ENCODE measurements around the gene CLDN16.

GRCh38 chr3:190430906-190431305, 42.9 kb downstream of the CLDN16 start:
- TF ChIP-seq, protein P1, sequence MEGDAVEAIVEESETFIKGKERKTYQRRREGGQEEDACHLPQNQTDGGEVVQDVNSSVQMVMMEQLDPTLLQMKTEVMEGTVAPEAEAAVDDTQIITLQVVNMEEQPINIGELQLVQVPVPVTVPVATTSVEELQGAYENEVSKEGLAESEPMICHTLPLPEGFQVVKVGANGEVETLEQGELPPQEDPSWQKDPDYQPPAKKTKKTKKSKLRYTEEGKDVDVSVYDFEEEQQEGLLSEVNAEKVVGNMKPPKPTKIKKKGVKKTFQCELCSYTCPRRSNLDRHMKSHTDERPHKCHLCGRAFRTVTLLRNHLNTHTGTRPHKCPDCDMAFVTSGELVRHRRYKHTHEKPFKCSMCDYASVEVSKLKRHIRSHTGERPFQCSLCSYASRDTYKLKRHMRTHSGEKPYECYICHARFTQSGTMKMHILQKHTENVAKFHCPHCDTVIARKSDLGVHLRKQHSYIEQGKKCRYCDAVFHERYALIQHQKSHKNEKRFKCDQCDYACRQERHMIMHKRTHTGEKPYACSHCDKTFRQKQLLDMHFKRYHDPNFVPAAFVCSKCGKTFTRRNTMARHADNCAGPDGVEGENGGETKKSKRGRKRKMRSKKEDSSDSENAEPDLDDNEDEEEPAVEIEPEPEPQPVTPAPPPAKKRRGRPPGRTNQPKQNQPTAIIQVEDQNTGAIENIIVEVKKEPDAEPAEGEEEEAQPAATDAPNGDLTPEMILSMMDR (IDR thresholded peaks at IDR 0.05) = no peak
- TF ChIP-seq POLR2AphosphoS5 (IDR thresholded peaks at IDR 0.05) = no peak
- no peak for TF ChIP-seq POLR2A (IDR thresholded peaks at IDR 0.05)
- no peak for TF ChIP-seq EP300 (IDR thresholded peaks at IDR 0.05)

Data from stomach (tissue), 4 donors.